GM18867 (cell line): Measurements from ENCODE around the gene TOR4A.

Experiments used
- ATAC-seq: cut with Tn5 transposase; IDR thresholded peaks from one replicate; pipeline ENCODE4 v1.9.1; 2021; ENCODE audit warnings: mild to moderate bottlenecking, moderate library complexity; ENCODE audit not compliant: unreplicated experiment

TOR4A gene

GRCh38 chr9:137270929-137271695, 6.4 kb upstream of the TOR4A start:
- ATAC-seq, result no peak

DNA sequence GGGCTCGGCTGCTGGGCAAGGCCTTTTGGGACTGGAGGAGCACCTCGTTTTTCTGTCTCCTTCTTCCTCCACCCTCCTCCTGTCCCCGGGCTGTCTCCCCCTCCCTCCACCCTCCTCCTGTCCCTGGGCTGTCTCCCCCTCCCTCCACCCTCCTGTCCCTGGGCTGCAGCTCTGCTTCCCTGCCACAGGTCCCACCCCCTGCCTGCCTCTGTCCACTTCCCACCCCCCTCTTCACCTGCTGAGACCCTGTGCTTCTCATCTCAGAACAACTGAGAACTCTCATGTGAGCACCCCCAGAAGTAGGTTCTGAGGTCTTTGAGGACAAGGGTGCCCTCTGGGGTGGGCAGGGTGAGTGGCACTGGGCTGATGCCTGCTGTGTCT, 5.8 kb upstream of the TOR4A start:
- no peak for ATAC-seq

DNA sequence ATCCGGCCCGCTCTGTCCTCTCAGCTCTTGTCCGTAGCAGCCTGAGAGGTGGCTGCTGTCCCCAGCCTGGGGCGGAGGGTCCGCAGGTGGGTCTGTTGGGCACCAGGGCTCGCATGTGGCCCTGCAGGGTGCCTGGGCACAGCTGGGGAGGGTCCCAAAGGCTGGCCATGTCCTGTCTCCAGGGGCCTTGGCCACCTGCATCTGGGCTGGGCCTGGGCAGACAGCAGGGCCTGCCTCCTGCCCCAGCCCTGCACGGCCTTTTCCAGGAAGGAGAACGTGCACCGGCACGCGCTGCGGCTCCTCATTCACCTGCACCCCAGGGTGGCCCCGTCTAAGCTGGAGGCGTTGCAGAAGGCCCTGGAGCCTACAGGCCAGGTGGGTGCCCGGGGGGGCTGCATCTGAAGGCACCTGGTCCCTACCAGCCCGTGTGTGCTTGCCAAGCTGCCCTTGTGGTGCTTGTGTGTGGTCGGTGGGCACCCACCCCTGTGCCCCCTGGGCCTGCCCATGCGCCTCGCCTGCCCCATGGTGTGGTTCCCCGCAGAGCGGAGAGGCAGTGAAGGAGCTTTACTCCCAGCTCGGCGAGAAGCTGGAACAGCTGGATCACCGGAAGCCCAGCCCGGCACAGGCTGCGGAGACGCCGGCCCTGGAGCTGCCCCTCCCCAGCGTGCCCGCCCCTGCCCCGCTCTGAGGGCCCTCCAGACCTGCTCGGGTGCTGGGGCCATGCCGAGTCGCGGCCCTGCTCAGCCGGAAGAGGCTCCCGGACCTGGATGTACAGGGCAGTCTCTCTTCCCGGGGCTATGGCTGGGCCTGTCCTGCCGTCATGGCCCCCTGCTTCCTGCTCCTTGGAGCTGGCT, 5.1 kb upstream of the TOR4A start:
- no peak for ATAC-seq

GRCh38 chr9:137273095-137273490, 4.4 kb upstream of the TOR4A start:
- no peak for ATAC-seq

- no peak for ATAC-seq
Measured at GRCh38 chr9:137273611-137274320, 3.8 kb upstream of the TOR4A start.

GRCh38 chr9:137275203-137275587, 2.3 kb upstream of the TOR4A start:
- ATAC-seq, result no peak

- no peak for ATAC-seq
Measured at GRCh38 chr9:137275588-137276472, 1.7 kb upstream of the TOR4A start.

GRCh38 chr9:137276473-137277328, 825 bp upstream of the TOR4A start:
- no peak for ATAC-seq

DNA sequence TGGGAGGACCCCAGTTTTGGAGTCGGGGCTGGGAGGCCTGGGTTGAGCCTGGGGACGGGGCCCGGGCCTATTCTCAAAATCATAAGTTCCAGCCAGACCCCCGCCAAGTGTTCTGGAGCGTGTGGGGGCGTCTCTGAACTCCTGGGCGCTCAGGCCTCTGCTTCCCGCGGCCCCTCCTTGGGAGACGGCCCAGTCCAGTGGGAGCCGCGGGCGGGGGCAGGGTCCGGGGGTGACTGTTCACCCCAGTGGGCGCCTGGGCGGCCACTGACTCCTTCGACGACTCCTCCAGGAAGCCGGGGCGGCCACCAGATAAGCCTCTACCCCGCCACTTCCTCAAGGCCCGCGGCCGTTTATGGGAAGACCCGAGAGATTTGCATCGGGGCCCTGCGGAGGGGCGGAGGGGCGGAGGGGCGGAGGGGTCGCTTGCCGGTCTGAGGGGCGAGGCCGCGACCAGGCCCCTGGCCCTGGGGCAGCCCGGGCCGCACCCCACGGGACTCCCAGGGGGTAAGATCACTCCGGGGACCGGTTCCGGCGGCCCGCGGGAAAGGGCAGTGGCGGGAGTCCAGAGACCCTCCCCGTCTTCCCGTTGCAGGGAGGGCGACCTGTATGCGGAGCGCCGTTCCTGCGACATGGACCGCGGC, 655 bp downstream of the TOR4A start:
- ATAC-seq, result no peak

- ATAC-seq, result no peak
Measured at GRCh38 chr9:137278721-137279711, 1.5 kb downstream of the TOR4A start.

GRCh38 chr9:137279741-137280473, 2.4 kb downstream of the TOR4A start:
- ATAC-seq, result no peak

- no peak for ATAC-seq
Measured at GRCh38 chr9:137280474-137281344, 3.2 kb downstream of the TOR4A start.

DNA sequence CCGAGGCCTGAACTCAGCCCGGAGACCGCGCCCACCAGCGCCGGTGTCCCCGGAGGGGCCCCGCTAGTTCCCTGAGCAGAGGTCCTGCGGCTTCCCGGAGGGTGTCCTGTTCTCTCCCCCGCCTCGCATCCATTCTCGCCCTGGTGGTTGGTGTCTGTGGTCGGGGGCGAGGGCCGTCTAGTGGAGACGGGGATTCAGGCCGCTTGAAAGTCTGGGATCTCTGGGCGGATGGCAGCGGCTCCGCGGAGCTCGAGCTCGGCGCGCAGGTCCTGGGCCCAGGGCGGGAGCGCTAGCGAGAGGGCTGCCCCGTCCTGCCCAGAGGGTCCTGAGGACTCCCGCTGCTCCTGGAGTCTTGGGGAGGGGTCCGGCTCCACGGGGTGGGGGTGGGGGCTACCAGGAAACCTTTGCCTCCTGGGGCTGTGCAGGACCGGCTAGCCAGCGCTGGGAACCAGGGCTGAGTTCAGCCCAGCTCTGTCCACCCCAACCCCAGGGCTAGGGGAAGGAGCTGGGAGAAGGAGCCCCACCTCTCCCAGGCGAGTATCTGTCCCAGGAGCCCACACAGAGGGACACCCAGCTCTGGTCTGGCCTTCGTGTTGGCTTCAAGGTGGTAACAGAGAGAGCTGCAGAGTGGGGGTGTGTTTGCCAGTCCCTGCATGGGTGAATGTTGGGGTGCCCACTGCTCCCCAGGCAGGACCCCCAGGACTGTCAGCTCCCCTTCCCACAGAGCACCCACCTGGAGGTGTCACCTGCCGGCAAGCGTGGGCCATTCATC, 4.0 kb downstream of the TOR4A start:
- ATAC-seq, result no peak

DNA sequence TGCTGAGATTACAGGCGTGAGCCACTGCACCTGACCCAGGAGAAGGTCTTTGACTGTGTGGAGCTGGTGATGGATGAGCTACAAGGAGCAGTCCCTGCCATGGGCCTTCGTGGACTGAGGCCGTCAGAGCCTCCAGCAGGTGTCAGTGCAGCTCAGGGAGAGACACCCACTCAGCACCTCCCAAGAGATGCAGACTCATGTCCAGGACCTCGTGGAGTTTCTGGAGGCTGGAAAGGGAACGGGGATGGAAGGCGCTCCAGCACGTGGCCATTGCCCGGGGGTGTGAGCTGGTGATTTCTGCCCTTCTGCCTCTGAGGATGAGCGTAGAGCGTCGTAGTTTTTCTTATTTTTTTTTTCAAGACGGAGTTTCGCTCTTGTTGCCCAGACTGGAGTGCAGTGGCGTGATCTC, 9.5 kb downstream of the TOR4A start:
- ATAC-seq, result no peak

DNA sequence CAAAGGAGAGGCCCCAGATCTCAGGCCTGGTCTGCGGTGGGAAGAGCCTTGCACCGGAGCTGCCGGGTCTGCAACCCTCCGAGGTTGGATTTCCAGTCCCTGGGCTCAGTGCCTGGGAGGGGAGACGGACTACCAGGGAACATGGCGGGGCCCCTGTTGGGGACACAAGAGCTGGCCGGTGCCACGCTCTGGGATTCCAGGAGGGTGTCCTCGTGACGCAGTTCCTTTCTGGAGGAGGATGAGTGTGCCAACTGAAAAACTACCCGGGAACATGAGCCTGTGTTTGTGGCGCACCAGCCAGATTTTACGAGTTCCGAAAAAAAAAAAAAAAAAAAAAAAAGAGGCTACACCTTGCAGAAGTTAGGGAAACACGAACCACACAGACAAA, 15.6 kb downstream of the TOR4A start:
- no peak for ATAC-seq
